SU-DHL-6 (cell line): ENCODE data around the gene TDRD9.

Experiments
- H2AFZ ChIP-seq: fragments of 200-600 bp; sonication (generic); 2 replicates; pipeline ENCODE4 v1.6.1; 2014; ENCODE audit warnings: low read depth, mild to moderate bottlenecking, moderate library complexity, mixed read lengths, antibody characterized with exemption, low read length; ENCODE audit not compliant: severe bottlenecking
- H3F3A ChIP-seq: fragments of 200-600 bp; shearing (Covaris generic); 2 replicates; pipeline ENCODE4 v1.6.0; 2016; ENCODE audit warnings: antibody characterized with exemption, mild to moderate bottlenecking; ENCODE audit not compliant: insufficient read depth
- H3K27ac ChIP-seq: fragments of 200-600 bp; sonication (generic); 2 replicates; pipeline ENCODE4 v1.5.1; 2016; ENCODE audit warnings: low read depth, mild to moderate bottlenecking, low read length, moderate library complexity, mixed read lengths
- H3K27me3 ChIP-seq: fragments of 200-600 bp; sonication (generic), shearing (Covaris generic); 2 replicates; pipeline ENCODE4 v1.6.0; 2014; ENCODE audit warnings: mild to moderate bottlenecking, low read length
- H3K36me3 ChIP-seq: fragments of 200-600 bp; sonication (generic); 2 replicates; pipeline ENCODE4 v1.6.1; 2014; ENCODE audit warnings: mild to moderate bottlenecking, low read length, mixed read lengths
- H3K4me2 ChIP-seq: fragments of 300-600, 200-600 bp; shearing (Covaris generic), sonication (generic); 2 replicates; pipeline ENCODE4 v1.6.0; 2014; ENCODE audit warnings: low read length, low read depth, mild to moderate bottlenecking; ENCODE audit not compliant: poor library complexity, severe bottlenecking
- H3K4me3 ChIP-seq: fragments of 200-600 bp; sonication (generic); 2 replicates; pipeline ENCODE4 v1.5.1; 2014; ENCODE audit warnings: antibody characterized with exemption, low read length, mild to moderate bottlenecking, mixed read lengths; ENCODE audit not compliant: insufficient read depth, poor library complexity, severe bottlenecking
- H3K79me2 ChIP-seq: fragments of 200-600 bp; sonication (generic); 2 replicates; pipeline ENCODE4 v1.6.1; 2014; ENCODE audit warnings: mild to moderate bottlenecking, low read length, moderate library complexity; ENCODE audit not compliant: insufficient read depth
- H3K9ac ChIP-seq: fragments of 200-600 bp; sonication (generic); 2 replicates; pipeline ENCODE4 v1.7.0; 2014; ENCODE audit warnings: mild to moderate bottlenecking, low read length
- H3K9me2 ChIP-seq: fragments of 200-600 bp; sonication (generic); replicated peaks from 2 replicates; pipeline ENCODE4 v1.6.1; 2014; ENCODE audit warnings: low read length; ENCODE audit not compliant: insufficient read depth
- H3K9me3 ChIP-seq: fragments of 200-600 bp; sonication (generic); 2 replicates; pipeline ENCODE4 v1.6.1; 2014; ENCODE audit warnings: low read length, mixed read lengths; ENCODE audit not compliant: insufficient read depth
- H4K20me1 ChIP-seq: fragments of 200-600 bp; sonication (generic); 2 replicates; pipeline ENCODE4 v1.6.1; 2014; ENCODE audit warnings: low read depth, mild to moderate bottlenecking, antibody characterized with exemption, low read length, moderate library complexity, mixed read lengths
- CTCF ChIP-seq: fragments of 200-600 bp; sonication (generic); IDR thresholded peaks from one replicate; pipeline ENCODE4 v1.5.1; 2017; ENCODE audit warnings: antibody characterized with exemption, mild to moderate bottlenecking, low read length, moderate library complexity; ENCODE audit not compliant: insufficient read depth, poor library complexity, severe bottlenecking
- EZH2phosphoT487 ChIP-seq: fragments of 200-600 bp; sonication (generic), shearing (Covaris generic); conservative IDR thresholded peaks from 2 replicates; pipeline ENCODE4 v1.6.1; 2018; ENCODE audit warnings: mild to moderate bottlenecking, antibody characterized with exemption, low read length, moderate library complexity, mixed read lengths

The TDRD9 gene

GRCh38 chr14:103943673-103944072 lies 15.4 kb downstream of the TDRD9 start:
- Histone ChIP-seq H4K20me1 (no peaks in the 10 kb centered on the region), H3K9ac (no peak overlapping the region), H3K27ac (no peak overlapping the region), H3K4me2 (no peak overlapping the region), H3K79me2 (no peaks in the 10 kb centered on the region), H3K27me3 (no peaks in the 10 kb centered on the region), H2AFZ (no peak overlapping the region), H3K9me2 (no peaks in the 10 kb centered on the region), H3K9me3 (no peaks in the 10 kb centered on the region), H3F3A (no peaks in the 10 kb centered on the region), H3K4me3 (no peak overlapping the region), H3K36me3 (no peaks in the 10 kb centered on the region)
- TF ChIP-seq CTCF = no peak
- no peak for TF ChIP-seq EZH2phosphoT487

GRCh38 chr14:103946975-103947374 lies 18.7 kb downstream of the TDRD9 start:
- Histone ChIP-seq H3K27ac (no peak overlapping the region), H3F3A (no peaks in the 10 kb centered on the region), H3K36me3 (no peaks in the 10 kb centered on the region), H3K79me2 (no peaks in the 10 kb centered on the region), H3K9me2 (no peaks in the 10 kb centered on the region), H3K4me3 (no peak overlapping the region), H3K9me3 (no peaks in the 10 kb centered on the region), H4K20me1 (no peaks in the 10 kb centered on the region), H3K27me3 (no peaks in the 10 kb centered on the region), H3K9ac (no peak overlapping the region), H3K4me2 (no peak overlapping the region), H2AFZ (no peak overlapping the region)
- TF ChIP-seq CTCF = no peak
- TF ChIP-seq EZH2phosphoT487 = no peak

GRCh38 chr14:103948442-103948841 lies 20.2 kb downstream of the TDRD9 start:
- Histone ChIP-seq H3K27me3 (no peaks in the 10 kb centered on the region), H3K4me3 (no peak overlapping the region), H3F3A (no peaks in the 10 kb centered on the region), H3K36me3 (no peaks in the 10 kb centered on the region), H3K9me2 (no peaks in the 10 kb centered on the region), H3K79me2 (no peaks in the 10 kb centered on the region), H3K4me2 (no peak overlapping the region), H4K20me1 (no peaks in the 10 kb centered on the region), H2AFZ (no peak overlapping the region), H3K9me3 (no peaks in the 10 kb centered on the region), H3K9ac (no peak overlapping the region), H3K27ac (no peak overlapping the region)
- TF ChIP-seq CTCF = no peak
